HG02840 (cell line): ENCODE results near the gene ZMYM1.
"Not testable (repeated sequence)": the region's sequence is repeated elsewhere in the genome, so short reads cannot be mapped to it uniquely, and the experiment has no call there.

Experiments used
- ATAC-seq: cut with Tn5 transposase; IDR thresholded peaks from one replicate; pipeline ENCODE4 v1.9.1; 2021; ENCODE audit warnings: mild to moderate bottlenecking, moderate library complexity, moderate number of reproducible peaks; ENCODE audit not compliant: unreplicated experiment, low FRiP score

The ZMYM1 gene

DNA sequence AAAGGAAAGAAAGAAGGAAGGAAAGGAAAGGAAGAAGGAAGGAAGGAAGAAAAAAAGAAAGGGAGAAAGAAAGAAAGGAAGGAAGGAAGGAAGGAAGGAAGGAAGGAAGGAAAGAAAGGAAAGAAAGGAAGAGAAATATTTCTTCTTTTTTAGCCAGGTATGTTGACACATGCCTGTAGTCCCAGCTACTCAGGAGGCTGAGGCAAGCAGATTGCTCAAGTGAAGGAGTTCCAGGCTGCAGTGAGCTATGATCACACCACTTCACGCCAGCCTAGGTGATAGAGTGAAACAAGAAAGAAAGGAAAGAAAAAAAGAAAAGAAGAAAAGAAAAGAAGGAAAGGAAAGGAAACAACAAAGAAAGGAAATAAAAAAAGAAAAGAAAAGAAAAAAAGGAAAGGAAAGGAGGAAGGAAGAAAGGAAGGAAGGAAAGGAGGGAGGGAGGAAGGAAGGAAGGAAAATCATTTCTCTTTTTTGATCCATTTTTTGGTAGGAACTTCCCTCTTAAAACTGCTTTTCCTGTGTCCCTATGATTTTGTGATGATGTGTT is 5.8 kb upstream of the ZMYM1 start:
- no peak for ATAC-seq

- ATAC-seq, result not testable (repeated sequence)
Measured at GRCh38 chr1:35076426-35076825, 2.8 kb upstream of the ZMYM1 start.

GRCh38 chr1:35080171-35080854 is 1.1 kb downstream of the ZMYM1 start:
- ATAC-seq, result no peak

DNA sequence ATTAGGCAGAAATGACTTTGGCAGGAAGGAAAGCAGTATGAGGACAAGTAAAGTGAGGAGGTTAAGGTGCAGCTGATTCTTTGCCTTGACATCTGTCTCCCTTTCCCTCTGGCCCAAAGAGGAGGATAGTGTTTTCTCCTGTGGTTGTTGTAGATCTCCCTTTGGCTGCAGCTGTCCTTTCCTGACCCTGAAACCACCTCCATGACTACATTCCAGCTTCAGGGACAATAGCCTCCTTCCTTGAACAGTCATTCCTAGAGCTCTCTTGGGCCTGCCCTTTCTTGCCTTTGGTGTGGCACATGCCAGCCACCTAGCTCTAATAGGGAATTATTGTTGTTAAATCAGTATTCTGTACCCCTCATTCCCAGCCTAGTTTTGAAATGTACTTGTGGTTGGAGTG is 6.2 kb downstream of the ZMYM1 start:
- ATAC-seq, result no peak

DNA sequence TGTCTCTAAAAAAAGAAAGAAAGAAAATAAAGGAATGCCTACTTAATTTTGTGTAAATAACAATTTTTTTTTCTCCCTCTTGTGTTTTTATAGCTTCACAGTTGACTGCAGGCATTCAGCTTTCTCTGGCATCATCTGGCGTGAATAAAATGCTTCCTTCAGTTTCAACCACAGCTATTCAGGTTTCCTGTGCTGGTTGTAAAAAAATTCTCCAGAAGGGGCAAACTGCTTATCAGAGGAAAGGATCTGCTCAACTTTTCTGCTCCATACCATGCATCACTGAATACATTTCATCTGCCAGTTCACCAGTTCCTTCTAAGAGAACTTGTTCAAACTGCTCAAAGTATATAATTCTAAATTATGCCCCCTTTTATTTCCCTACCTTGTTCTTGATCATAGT is 18.0 kb downstream of the ZMYM1 start:
- ATAC-seq, result no peak

DNA sequence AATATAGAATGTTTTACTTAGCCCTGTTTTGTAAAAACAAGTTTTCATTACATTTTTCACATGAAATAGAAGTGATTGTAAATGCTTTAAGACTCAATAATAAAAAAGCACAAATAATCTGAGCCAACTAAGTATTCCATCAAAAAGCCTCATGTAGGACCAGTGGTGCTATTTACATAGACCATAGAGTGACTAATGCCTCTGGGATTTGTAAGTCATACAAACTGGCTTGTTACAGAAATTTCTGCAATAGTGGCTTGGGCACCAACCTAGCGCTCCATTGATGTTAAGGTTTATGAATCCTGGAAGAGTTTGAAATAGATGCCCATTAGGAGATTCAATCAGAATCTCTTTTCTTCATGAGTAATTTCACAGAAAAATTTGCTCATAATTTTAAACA is 31.9 kb downstream of the ZMYM1 start:
- ATAC-seq, result no peak

GRCh38 chr1:35112668-35113067 is 33.5 kb downstream of the ZMYM1 start:
- ATAC-seq, result no peak

DNA sequence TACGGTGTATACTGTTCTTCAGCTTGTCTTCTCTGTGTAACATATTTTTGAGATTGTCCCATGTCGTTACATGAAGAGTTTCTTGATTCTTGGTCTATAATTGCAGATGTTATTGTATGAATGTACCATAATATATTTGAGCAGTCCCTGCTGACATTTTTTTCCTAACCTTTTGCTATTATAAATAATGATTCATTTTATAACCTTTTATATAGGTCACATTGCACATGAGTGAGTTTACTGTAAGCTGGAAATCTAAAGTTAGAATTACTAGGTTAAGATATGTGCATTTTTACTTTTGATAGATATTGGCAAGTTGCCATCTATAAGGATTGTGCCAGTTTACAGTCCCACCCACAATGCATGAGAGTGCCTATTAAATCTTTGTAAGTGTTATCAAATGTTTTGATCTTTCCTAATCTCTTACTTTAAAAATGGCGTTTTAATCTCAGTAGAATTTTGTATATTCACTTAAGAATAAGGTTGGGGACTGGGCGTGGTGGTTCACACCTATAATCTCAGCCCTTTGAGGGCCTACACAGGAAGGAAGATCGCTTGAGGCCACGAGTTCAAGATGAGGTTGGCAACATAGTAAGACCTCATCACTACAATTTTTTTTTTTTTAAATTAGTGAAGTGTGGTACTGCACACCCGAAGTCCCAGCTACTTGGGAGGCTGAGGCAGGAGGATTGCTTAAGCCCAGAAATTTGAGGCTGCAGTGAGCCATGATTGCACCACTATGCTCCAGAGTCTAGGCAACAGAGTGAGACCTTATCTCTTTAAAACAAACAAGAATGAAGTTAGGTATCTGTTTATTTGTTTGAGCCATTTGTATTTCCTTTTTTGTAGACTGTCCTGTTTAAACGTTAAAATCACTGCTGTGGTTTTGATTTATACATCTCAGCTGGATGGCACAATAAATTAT is 36.5 kb downstream of the ZMYM1 start:
- ATAC-seq, result no peak

DNA sequence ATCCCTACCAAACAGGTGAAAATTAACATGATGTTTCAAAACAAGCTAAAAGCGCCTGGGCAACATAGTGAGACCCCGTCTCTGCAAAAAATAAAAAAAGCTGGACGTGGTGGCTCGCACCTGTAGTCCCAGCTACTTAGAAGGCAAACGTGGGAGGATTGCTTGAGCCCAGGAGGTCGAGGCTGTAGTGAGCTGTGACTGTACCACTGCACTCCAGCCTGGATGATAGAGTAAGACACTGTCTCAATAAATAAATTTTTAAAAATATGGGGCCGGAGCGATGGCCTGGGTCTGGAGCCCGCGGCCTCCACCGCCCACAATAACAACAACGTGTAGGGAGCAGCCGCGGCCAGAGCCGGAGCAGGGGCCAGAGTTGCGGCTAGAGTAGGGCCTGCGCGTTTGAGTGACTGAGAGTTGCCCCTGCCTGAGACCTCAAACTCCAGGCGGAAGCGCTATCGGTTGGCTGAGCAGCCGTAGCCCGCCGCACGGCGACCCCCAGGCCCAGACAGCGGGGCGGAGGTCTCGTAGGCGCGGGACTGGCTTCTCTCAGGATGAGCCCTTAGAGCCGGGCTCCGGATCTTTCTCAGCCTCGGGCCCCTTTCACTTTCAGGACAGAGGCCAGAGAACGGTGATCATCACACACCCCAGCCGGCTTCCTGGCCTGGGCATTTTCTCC is 41.4 kb downstream of the ZMYM1 start:
- ATAC-seq, result no peak

GRCh38 chr1:35122311-35122710 is 43.1 kb downstream of the ZMYM1 start:
- no peak for ATAC-seq

DNA sequence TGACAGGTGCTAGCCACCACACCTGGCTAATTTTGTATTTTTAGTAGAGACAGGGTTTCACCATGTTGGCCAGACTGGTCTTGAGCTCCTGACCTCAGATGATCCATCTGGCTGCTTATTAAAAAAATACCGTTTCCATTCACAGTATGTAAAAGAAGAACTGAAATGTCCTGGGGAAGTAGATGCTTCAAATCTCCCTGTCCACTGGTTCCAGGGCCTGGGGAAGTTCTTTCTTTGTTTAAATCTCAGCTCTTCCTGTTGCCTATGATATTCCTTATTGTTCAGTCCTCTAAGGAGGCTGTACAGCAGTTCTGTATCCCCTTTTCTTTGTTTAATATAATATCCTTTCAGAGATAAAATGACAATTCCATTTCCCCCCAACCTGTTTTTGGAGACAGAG is 47.4 kb downstream of the ZMYM1 start:
- no peak for ATAC-seq

DNA sequence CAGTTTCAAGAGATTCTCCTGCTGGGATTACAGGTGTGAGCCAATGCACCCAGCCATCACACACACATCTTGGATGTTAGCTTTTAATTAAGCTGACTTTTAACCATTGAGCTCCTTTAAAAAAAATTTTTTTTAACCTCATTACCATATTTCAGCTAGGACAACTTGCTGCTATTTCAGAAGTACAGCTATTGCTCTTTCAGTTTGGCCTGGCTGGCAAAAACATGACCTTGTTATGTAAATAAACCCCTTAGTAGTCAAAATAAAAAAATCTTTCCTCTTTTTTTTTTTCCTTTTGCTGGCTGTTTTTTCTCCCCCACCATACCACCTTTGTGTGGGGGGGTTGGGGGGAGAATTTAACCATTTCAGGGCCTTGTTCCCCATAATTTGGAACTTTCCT is 49.9 kb downstream of the ZMYM1 start:
- ATAC-seq, result no peak

GRCh38 chr1:35136780-35137179 is 57.6 kb downstream of the ZMYM1 start:
- no peak for ATAC-seq

GRCh38 chr1:35137590-35137989 is 58.4 kb downstream of the ZMYM1 start:
- not testable (repeated sequence) for ATAC-seq

GRCh38 chr1:35142294-35142693 is 63.1 kb downstream of the ZMYM1 start:
- ATAC-seq, result not testable (repeated sequence)

DNA sequence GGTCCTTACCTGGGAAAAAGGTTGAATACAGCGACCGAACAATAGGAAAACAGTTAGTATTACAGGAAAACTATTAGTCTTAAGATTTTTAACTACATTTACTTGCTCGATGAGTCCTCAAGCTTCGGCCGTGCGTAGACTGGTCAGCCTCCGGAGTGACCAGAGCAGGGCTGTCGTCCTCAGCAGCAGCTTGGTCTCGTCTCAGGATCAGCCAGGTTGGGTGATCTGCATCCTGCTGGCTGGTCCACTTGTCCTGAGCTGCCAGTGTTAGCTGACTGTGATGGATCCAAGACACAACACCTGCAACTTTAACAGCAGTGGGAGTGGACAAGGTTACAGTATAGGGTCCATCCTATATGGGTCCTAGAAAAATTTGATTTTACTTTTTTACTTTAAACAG is 63.5 kb downstream of the ZMYM1 start:
- not testable (repeated sequence) for ATAC-seq

GRCh38 chr1:35143737-35144508 is 64.7 kb downstream of the ZMYM1 start:
- ATAC-seq, result no peak

DNA sequence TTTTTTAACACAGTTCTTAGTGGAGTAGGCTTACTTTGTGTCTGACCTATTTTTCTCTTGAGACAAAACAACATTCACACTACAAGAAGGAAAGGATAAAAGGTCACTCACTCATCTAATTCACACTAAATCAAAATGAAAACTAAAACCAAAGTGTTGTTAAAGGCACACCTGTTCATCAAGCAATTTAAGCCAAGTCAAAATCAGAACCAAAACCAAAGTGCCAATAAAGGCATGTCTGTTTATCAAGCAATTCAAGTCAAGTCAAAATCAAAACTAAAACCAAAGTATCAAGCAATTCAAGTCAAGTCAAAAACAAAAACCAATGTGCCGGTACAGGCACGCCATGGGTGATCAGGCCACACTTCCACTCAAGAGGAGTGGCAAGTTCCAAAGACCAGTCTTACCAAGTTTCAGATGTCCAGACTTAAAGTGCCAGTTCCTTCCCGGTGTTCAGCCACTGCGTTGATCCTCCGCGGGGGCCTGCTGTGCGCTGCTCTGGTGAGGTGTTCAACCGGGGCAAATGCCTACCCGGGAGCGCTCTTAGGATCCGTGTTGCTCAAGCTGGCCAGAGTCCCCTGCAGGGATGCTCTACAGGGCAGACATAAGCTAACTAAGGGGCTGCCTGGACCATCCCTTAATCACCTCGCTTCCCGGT is 66.8 kb downstream of the ZMYM1 start:
- ATAC-seq, result not testable (repeated sequence)

DNA sequence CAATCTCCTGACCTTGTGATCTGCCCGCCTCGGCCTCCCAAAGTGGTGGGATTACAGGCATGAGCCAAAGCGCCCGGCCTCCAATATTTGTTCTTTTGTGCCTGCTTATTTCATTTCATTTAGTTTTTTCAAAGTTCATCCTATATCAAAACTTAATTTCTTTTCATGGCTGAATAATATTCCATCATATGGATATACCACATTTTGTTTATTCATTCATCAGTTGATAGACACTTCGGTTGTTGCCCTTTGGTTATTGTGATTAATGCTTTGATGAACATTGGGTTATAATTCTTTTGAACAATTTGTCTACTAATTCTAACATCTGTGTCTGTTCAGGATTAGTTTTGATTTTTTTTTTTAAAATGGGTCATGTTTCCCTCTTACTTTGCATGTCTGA is 72.0 kb downstream of the ZMYM1 start:
- no peak for ATAC-seq

DNA sequence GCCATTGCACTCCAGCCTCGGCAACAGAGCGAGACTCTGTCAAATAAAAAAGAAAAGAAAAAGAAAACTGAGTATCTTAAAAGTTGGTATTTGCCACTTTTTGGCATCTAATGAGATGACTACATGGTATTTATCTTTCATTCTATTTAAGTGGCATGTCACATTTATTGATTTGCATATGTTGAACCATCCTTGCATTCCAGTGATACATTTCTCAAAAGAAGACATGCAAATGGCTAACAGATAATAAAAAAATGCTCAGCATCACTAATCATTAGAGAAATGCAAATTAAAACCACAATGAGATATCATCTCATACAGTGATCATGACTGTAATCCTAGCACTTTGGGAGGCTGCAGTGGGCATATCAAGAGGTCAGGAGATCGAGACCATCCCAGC is 85.7 kb downstream of the ZMYM1 start:
- no peak for ATAC-seq
